Sigmoid colon (tissue), 4 donors: ENCODE data around the gene IPO11.

ENCODE experiments used
- EP300 ChIP-seq, 4 donors: sonication (generic); formaldehyde crosslinking; IDR thresholded peaks; one replicate each; pipeline ENCODE4 v1.6.1; 2017; ENCODE audit warnings: antibody characterized with exemption in 4 of 4
- POLR2A ChIP-seq, 2 donors: fragments of 450-650 bp; IDR thresholded peaks; one replicate each; pipeline ENCODE4 v1.6.1; 2016; ENCODE audit warnings: antibody characterized with exemption in 2 of 2, mild to moderate bottlenecking in 2 of 2, moderate library complexity in 2 of 2
- POLR2AphosphoS5 ChIP-seq, 4 donors: sonication (generic); formaldehyde crosslinking; IDR thresholded peaks; one replicate each; pipeline ENCODE4 v1.6.1; 2017; ENCODE audit warnings: antibody characterized with exemption in 4 of 4
- TF ChIP-seq, protein P1 (sequence below), 4 experiments: fragments of 450-650 bp in 3 of 4; fragments of 200-600 bp in 1 of 4; IDR thresholded peaks; one replicate each; pipeline ENCODE4 v1.5.1; 2016 to 2019; ENCODE audit warnings: antibody characterized with exemption in 4 of 4, mild to moderate bottlenecking in 3 of 4, moderate library complexity in 2 of 4

DNA sequence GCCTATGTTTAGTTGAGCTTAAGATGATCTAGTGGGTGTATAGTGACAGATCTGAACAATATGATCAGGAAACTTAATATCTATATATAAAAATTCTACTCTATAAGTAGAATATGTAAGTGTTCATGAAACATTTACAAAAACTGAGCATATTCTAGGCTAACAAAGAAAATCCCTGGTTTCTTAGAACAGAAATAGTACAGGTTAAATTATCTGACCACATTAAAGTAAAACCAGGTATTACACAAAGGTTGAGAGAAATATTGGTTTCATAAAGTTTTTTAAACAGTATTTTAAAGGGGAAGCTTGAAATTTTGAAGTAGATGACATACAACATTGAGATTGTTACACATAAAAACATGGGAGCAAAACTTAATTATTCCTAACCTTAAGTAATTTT, 205.4 kb downstream of the IPO11 start:
- TF ChIP-seq, protein P1, sequence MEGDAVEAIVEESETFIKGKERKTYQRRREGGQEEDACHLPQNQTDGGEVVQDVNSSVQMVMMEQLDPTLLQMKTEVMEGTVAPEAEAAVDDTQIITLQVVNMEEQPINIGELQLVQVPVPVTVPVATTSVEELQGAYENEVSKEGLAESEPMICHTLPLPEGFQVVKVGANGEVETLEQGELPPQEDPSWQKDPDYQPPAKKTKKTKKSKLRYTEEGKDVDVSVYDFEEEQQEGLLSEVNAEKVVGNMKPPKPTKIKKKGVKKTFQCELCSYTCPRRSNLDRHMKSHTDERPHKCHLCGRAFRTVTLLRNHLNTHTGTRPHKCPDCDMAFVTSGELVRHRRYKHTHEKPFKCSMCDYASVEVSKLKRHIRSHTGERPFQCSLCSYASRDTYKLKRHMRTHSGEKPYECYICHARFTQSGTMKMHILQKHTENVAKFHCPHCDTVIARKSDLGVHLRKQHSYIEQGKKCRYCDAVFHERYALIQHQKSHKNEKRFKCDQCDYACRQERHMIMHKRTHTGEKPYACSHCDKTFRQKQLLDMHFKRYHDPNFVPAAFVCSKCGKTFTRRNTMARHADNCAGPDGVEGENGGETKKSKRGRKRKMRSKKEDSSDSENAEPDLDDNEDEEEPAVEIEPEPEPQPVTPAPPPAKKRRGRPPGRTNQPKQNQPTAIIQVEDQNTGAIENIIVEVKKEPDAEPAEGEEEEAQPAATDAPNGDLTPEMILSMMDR (IDR thresholded peaks at IDR 0.05), result no peak
- TF ChIP-seq POLR2A (IDR thresholded peaks at IDR 0.05) (no peak), POLR2AphosphoS5 (IDR thresholded peaks at IDR 0.05) (no peak), EP300 (IDR thresholded peaks at IDR 0.05) (no peak)
